Iris pigment epithelial cell (primary cell): Measurements from ENCODE around the gene NIPA2.
A peak's percentile ranks its signal among the peaks of the same experiment; 100 is the strongest.

Source experiments
- DNase-seq: peaks from one replicate; pipeline ENCODE4 v3.0.0-alpha.2; 2011; ENCODE audit warnings: low read depth

NIPA2 gene

DNA sequence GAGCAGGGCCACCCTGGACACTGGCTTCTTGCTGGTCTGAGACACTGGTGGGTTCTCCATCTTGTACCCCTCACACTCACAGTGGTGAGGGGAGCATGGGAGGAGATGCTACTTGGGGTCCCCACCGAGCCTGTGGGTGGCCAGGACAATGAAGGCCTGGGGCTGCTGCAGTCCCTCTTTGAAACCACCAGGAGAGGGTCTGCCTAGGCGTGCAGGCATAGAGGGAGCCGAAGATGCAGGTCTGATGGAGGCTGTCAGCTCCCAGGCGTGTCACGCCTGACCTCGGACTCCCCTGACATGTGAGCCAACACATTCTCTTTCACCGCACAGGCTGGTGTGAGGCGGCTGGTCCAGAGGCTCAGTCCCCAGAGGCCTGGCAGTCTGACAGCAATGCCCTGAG lies 39.1 kb downstream of the NIPA2 start:
- DNase-seq: no peak

DNA sequence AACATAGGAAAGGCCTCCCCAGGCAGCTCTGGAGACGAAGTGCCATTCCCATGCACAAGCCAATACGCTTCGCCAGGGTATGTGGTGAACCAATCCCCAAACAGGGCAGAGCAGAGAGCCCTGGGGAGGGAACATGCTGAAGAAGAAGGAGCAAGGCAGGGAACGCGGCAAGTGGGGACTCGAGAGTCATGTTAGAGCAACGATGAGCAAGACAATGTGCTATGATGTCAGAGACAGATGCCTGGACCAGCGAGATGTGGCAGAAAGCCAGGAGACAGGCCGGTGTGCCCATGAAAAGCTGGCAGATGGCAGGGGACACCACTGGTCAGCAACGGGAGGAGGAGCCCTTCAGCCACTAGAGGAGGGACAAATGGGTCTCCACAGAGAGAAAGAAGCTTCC lies 39.6 kb downstream of the NIPA2 start:
- no peak for DNase-seq

DNA sequence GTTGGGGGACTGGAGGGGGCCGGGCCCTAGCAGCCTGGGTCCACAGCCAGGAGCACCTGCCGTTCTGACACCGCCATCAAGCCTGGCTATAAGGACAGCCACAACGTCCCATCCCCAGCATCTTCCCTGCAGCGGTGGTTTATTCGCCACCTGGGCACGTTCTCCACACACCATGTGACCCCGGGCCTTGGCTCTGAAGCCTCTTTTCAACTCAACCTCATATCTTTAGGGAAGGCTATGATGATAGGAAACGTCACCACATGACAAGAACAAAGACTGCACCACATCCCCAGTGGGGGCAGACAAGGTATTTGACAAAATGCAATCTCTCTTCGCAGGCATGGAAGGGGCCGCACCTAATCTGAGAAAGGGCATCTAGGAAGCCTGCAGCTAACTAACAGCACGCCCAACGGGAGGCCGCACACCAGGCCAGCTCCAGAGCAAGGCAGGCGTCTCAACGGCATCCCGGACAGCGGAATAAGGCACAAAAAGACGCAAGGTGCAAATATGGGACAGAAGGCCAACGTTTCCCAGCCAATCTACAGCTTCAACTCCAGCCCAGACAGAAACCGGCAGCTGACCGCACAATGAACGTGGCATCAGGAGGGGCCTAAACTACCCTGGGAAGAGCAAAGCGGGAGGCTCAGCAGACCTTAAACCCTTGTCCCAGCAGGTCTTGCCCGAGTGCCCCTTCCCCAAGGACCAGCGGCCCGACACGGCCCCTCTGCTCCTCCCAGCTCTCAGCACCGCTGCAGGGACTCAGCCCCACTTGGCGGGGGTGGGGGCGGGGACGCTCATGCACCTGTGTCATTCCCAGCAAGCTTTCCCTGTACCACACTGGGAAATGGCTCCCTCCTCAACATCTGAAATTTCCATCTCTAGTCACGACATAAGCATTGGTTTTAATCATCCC lies 41.9 kb downstream of the NIPA2 start:
- no peak for DNase-seq

DNA sequence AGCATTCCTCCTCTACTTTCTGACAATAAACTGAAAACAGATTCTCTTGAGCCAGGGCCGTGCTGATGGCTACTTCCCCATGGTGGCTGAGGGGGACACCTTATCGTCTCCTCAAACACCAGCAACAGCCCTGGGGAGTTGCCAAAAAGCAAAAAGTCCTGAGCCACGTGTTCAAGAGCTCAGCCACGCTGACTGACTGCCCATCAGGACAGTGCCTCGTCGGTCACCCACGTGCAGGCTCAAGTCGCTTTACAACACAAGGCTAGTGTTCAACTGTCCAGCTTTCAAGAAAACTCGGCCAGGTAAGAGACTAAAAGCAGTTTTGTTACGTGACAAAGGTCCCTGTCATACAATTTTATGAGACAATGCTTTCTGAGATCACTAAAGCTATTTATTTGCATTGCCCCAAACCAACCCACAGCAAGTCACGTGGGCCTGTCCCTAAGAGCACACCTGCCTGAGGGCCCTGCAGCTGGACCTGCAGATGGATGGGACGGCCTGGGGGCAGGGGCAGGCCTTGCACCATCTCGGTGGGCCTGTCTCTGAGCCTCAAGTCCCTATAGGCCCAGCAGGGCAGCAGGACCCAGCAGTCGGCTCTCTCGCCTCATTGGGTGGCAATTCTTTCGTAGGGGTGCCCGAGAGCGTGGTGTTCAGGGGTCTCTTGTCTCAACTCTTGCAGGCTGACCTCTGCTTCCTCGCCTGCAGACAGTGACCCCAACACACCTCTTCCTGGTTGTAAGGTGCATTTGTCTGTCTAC lies 42.7 kb downstream of the NIPA2 start:
- no peak for DNase-seq

DNA sequence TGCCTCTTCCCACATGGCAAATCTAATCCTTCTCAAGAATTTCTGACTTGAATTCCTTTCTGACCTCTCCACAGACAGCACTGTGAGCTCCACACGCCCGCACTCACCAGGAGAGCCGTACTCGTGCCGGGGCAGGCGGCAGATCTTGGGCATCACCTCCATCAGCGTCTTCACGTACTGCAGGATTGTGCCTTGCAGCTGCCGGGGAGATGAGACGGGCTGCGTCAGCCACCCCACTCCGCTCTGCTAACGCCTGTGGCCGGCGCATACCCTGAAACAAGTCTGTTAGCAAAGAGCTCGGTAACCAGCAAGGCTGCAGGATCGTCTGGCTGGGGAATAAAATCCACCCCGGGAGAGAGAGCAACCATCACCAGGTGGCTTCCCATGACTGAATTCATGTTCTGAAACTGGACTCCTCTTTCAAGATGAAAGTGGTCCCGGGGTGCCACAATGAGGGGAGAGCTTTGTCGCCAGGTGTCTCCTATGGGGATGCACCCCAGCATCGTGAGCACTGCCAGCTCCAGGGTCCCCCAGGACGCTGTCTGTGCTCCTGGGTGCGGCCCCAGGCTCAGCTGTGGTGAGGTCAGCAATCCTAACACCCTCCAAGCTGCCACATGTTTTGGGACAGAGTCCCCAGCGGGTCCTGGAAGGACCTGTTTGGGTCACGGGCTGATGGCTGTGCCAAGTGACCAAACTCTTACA lies 43.4 kb downstream of the NIPA2 start:
- no peak for DNase-seq

DNA sequence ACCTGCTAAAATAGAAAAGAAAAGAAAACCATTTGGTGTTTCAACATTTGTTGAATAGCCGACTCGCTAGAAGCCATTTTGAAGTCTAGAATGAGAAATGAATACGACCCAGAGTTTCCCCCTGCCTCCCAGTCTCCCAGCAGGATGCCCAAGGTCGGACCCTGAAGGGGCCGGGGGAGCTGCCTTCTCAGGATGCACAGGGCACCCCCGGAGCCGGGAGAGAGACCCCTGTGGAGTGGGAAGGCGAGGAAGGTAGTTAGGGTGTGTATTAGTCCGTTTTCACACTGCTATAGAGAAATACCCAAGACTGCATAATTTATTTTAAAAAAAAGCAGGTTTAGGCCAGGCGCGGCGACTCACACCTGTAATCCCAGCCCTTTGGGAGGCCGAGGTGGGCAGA lies 44.7 kb downstream of the NIPA2 start:
- no peak for DNase-seq

DNA sequence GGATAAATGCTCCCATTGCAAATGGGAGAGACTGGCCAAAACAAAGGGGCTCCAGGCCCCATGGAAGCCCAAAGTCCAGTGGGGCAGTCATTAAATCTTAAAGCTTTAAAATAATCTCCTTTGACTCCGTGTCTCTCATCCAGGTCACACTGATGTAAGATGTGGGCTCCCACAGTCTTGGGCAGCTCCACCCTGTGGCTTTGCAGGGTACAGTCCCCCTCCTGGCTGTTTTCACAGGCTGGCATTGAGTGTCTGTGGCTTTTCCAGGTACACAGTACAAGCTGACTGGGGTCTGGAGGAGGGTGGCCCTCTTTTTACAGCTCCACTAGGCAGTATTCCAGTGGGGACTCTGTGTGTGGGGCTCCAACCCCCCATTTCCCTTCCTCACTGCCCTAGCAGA lies 45.9 kb downstream of the NIPA2 start:
- DNase-seq: no peak

DNA sequence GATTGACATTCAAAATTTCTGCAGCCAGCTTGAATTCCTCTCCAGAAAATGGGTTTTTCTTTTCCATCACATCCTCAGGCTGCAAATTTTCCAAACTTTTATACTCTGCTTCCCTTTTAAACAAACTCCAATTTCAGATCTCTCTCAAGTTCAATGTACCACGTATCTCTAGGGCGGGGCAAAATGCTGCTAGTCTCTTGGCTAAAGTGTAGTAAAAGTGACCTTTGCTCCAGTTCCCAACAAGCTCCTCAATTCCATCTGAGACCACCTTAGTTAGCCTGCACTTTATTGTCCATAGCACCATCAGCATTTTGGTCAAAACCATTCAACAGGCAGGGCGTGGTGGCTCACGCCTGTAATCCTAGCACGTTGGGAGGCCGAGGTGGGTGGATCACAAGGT lies 46.7 kb downstream of the NIPA2 start:
- DNase-seq: no peak

DNA sequence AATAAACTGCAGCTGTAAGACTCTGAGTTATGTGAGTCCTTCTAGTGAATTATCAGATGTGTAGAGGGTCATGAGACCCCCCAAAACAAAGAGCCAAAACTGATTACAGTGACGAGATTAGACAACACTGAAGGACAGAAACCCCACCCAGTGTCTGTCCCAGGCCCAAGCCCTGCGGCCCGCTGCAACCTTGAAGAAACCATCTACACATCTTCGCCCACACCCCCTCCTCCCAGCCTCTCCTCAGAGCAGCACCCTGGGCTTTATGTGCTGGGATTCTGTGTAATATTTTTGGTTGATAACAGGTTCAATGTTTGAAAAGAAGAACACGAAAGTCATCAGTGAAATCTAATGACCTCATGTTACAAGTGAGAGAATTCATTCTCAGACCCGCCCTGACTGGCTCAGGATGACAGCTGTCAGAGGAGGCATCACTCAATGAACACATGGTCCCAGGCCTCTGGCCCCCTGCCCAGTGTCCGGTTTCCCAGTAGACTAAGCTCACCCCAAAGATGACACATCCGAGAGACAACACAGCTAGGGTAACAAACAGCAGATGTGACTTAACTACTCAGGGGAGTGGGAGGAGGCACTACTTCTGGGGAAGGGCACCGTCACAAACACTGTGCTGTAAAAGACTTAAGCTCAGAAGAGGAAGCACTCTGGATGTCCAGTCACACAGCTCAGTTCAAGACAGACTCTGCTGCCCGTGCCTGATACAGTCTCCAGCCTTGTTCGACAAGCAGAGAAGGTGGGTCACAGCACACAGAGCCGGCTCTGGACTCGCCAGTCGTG lies 48.9 kb downstream of the NIPA2 start:
- peak; percentile 91 for DNase-seq

DNA sequence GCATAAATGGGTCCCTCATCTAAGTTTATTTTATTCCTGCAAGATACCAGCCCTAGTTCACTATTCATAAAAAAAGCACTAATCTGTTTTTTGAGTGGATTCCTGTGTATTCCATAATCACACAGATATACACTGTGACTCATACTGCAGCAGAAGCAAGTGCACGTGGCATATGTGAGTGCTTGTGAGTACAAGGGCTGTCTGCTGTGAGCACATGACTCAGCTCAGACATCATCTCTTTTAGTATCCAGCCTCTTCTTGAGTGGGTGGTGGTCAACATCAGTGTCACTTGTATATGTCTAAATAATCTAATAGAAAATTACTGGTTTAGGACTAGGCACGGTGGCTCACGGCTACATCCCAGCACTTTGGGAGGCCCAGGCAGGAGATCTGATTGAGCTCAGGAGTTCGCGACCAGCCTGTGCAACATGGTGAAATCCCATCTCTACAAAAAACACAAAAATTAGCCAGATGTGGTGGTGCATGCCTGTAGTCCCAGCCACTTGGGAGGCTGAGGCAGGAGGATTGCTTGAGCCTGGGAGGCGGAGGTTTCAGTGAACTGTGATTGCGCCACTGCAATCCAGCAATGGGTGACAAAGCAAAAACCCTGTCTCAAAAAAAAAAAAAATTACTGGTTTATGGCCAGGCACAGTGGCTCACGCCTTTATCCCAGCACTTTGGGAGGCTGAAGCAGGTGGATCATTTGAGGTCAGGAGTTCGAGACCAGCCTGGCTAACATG lies 49.8 kb downstream of the NIPA2 start:
- DNase-seq: peak; percentile 99

DNA sequence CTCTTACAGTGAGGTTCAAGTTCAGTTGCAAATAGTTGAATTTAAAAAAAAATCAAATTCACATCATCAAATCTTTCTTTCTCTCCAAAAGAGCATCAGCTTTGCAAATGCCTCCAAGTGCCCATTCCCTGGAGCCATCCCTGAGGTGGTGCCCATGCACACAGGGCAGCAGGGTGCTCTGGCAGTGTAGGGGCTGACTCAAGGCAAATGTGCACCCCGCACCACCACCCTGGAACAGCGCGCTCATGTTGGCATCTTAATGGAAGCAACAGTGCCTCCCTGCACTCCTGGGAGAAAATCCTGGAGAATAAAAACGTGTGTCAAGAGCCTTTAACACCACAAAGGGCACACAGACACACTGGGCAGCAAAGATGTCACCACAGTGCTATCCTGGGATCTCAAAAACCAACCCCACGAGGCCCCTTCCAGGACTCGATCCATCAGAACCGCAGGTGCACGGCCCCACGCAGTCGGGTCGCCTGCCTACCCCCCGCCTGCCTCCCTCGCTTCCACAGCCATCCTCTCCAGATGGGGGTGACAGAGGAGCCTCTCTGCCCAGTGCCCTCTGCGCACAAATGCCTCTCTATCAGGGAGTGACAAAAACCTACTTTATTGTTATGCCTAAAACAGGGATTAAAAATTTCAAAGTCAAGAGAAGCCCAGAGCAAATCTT lies 50.8 kb downstream of the NIPA2 start:
- DNase-seq: no peak

DNA sequence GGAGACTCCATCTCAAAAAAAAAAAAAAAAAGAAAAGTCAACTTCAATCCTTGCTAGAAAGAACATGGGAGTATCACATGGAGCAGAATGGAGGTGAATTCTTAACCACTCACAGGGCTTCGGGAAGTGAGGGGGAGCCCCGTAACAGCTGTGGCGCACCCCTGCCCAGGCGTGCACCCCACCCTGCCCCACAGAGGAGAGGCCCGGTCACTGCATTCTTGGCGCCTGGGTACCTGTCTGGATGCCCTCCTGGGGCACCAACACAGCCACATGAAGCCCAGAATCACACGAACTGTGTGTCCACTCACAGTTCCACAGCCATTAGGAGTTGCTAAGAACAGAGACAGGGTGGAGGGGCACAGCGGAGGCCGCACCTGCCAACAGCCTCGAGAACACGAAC lies 51.8 kb downstream of the NIPA2 start:
- DNase-seq: no peak

DNA sequence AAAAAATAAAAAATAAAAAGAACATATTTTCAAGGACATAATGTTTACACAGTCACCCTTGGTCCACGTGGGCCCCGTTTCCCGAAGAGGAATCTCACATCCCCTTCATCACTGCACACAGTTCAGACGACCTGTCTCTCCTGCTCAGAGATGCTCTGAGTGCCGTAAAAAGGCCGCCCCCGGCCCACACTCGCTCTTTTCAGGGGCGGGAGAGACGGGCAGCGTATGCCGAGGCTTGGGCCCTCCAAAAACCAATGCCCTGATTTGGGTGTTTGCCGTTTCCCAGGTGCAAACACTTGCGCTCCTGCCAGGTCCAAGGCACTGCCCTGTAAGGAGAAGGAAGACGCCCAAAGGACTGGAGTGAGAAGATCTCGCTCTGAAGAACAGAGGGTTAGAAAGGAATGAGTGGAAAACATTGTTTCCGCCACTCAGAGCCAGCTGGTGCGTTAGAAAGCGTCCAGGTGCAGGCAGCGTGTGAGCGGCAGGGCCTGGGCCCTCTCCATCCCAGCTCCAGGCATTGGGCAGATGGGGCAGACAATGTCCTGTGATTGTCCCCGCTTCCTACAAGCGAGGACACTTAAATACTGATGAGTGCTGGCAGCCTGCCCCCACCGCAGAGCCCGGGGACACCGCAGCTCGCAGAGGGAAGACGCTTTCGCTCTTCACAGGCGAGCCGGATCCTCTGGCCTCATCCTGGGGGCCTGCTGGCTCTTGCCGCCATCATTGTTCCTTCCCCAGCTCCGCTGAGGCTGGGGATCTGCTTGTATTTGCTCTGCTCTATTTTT lies 53.2 kb downstream of the NIPA2 start:
- DNase-seq: no peak

DNA sequence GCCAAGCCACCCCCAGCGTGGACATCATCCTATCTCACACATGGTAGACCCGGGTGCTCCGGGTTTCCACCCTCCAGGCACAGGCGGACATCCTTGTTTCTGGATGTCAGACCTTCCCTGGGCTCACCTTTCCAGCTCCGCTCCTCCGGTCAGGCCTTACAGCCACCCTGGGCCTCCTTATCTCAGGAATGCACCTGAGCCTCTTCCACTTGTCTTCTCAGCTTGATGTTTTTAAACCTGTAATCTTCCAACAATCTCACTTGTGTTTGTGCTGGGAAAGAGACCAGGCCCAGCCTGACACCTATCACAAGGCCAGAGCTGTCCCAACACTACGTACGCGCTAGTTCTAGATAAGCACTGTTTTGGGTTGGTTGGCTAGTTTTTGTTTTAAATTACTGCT lies 53.9 kb downstream of the NIPA2 start:
- no peak for DNase-seq

DNA sequence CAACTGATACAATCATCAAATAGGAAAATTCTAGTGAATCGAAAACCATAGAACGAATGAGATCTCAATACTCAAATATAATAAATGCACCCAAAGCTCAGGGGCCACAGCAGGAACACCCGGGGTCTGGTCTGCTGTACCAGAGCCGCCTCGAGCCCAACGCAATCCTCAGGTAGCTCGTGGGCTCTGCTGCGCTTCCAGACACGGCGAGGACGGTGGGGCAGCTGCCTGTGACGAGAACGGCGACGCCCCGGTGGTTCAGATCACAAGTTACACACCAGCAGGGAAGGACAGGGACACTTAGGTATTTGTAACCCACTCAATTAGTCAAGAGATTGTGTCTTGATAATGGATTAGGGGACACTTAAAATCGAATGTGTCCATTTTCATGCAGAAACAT lies 54.6 kb downstream of the NIPA2 start:
- no peak for DNase-seq

DNA sequence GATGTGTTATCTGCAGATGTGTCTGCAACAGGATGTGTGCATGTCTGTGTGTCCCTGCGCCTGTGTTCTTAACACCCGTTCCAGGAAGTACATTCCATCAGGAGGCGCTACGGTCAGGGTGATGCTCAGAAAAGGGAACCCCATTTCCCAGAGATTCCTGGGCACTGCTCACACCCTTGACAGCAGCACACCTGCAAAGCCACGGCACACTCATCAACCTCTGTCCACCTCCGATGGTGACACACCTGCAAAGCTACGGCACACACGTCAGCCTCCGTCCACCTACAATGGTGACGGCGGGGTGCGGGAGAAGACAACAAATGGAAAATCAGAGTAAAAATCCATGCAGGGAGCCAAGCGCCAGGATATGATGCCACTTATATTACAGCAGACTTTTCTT lies 55.4 kb downstream of the NIPA2 start:
- DNase-seq: no peak

DNA sequence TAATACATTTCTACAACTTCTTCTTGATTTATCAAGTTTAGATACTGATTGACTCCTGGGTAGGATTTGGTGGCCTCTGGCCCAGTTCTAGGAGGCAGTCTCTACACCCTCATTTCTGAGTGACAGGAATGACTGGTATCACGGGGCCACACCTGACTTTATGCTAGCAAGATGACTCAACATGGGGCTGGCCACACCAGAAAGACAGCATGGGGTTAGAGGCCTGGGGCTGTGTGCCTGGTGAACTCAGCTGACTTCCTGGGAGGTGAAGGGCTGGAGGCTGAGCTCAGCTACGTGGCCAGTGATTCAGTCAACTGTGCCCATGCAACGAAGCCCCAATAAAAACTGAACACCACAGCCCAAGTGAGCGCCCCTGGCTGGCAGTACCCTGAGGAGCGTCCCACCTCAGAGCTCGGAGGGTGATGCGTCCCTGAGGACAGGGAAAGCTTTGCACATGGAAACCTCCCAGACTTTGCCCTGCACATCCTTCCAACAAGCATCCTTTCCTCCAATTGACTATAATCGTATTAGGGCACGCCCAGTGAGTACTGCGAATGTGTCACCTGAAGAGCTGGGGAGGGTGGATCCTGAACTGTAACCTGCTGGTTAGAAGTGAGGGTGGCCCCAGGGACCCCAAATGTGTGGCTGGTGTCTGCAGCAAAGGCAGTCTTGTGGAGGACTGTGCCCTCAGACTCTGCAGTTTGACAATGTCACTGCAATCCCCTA lies 57.2 kb downstream of the NIPA2 start:
- DNase-seq: peak; percentile 69

DNA sequence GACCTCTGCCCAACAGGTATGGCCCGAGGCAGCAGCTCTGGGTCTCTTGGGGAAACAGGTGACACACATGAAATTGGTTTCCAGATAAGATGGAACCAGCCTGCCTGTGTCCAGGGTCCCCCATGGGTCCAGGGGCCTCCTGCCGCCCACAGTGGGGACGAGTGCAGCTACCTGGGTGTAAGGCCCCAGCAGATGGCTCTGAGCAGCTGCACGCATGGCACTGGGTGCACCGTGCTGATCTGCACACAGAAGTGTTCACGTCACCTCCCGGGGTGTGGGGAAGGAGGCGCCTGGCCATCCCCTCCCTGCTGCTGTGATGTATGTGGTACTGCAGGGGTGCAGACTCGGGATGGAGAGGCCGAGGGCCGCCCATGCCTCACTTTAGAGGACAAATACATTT lies 63.6 kb downstream of the NIPA2 start:
- DNase-seq: no peak

DNA sequence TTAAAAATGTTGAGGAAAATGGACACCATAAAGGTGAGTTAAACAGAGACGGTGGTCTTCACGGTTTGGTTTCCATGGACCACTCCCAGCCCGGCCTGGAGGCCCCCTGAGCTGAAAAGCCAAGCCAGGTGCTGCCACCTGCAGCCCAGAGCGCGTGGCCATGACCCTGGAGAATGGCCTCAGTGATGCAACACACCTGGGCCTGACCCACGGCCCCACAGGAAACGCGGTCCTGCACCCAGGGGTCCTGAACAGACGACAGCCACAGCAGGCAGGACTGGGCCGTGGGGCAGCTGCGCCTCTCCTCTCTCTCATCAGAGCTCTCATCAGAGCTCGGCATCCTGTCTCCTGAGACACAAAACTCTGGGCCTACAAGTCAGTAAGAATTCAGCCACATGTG lies 64.1 kb downstream of the NIPA2 start:
- DNase-seq: no peak
